Neutrophil (primary cell): ENCODE results near the gene SLC25A45.

ENCODE experiments used
- H3K27ac ChIP-seq: fragments of 200-600 bp; sonication (generic); 2 replicates; pipeline ENCODE4 v1.5.1; 2016; ENCODE audit warnings: mild to moderate bottlenecking, moderate library complexity
- H3K27me3 ChIP-seq: fragments of 200-600 bp; sonication (generic); 2 replicates; pipeline ENCODE4 v1.6.0; 2016; ENCODE audit warnings: mild to moderate bottlenecking
- H3K36me3 ChIP-seq: fragments of 200-600 bp; sonication (generic); 2 replicates; pipeline ENCODE4 v1.5.1; 2017
- H3K4me1 ChIP-seq, 2 experiments: fragments of 200-600 bp in 1 of 2; sonication (generic) in 1 of 2; 1 replicate in 1 of 2; 2 replicates in 1 of 2; pipeline versions ENCODE4 v1.5.1 to v1.6.1; 2013 to 2016; ENCODE audit warnings: low read depth in 1 of 2, low read length in 1 of 2, mild to moderate bottlenecking in 1 of 2, moderate library complexity in 1 of 2; ENCODE audit not compliant: control insufficient read depth in 1 of 2, insufficient read depth in 1 of 2
- H3K4me3 ChIP-seq, 2 experiments: fragments of 200-600 bp in 1 of 2; sonication (generic) in 1 of 2; 1 replicate in 1 of 2; 2 replicates in 1 of 2; pipeline ENCODE4 v1.5.1; 2013 to 2016; ENCODE audit warnings: low read depth in 1 of 2, low read length in 1 of 2, mild to moderate bottlenecking in 1 of 2, moderate library complexity in 1 of 2
- H3K9me3 ChIP-seq: fragments of 200-600 bp; sonication (generic); 2 replicates; pipeline ENCODE4 v1.5.1; 2016
- CTCF ChIP-seq: fragments of 200-600 bp; sonication (generic); IDR thresholded peaks from 2 replicates; pipeline ENCODE4 v1.5.1; 2016; ENCODE audit warnings: antibody characterized with exemption

SLC25A45 gene

GRCh38 chr11:65375012-65375411, 7.4 kb downstream of the SLC25A45 start:
- TF ChIP-seq CTCF = no peak
- H3K4me3 ChIP-seq = no peak overlapping the region

GRCh38 chr11:65373839-65374580, 8.4 kb downstream of the SLC25A45 start:
- peaks cover 4 to 14% of the 10 kb centered on the region in 2 experiments for H3K4me1 ChIP-seq
- no peak for TF ChIP-seq CTCF
- H3K27me3 ChIP-seq = no peaks in the 10 kb centered on the region
- peaks cover 5% of the 10 kb centered on the region for H3K36me3 ChIP-seq
- no peaks in the 10 kb centered on the region for H3K9me3 ChIP-seq
- no peak overlapping the region for H3K27ac ChIP-seq
- no peak overlapping the region for H3K4me3 ChIP-seq

More at GRCh38 chr11:65375012-65375411, 7.4 kb downstream of the SLC25A45 start:
- peaks cover 5% of the 10 kb centered on the region for H3K36me3 ChIP-seq
- no peaks in the 10 kb centered on the region for H3K27me3 ChIP-seq
- peaks cover 4 to 14% of the 10 kb centered on the region in 2 experiments for H3K4me1 ChIP-seq
- H3K27ac ChIP-seq = no peak overlapping the region
- H3K9me3 ChIP-seq = no peaks in the 10 kb centered on the region

- H3K4me3 ChIP-seq = no peak overlapping the region
Observed at GRCh38 chr11:65370659-65371049, 11.8 kb downstream of the SLC25A45 start.

GRCh38 chr11:65366340-65366773, 16.1 kb downstream of the SLC25A45 start:
- Histone ChIP-seq H3K27ac (peak overlapping the region; percentile 33), H3K36me3 (no peaks in the 10 kb centered on the region), H3K9me3 (no peaks in the 10 kb centered on the region), H3K4me3 (no peak overlapping the region), H3K27me3 (no peaks in the 10 kb centered on the region), H3K4me1 (peaks cover 29 to 37% of the 10 kb centered on the region in 2 experiments)
- peak; percentile 75 for TF ChIP-seq CTCF

More at GRCh38 chr11:65370659-65371049, 11.8 kb downstream of the SLC25A45 start:
- peaks cover 4 to 9% of the 10 kb centered on the region in 2 experiments for H3K4me1 ChIP-seq
- H3K36me3 ChIP-seq = no peaks in the 10 kb centered on the region
- no peak overlapping the region for H3K27ac ChIP-seq
- no peak for TF ChIP-seq CTCF
- no peaks in the 10 kb centered on the region for H3K9me3 ChIP-seq
- H3K27me3 ChIP-seq = no peaks in the 10 kb centered on the region

- no peaks in the 10 kb centered on the region for H3K27me3 ChIP-seq
Observed at GRCh38 chr11:65363770-65364169, 18.7 kb downstream of the SLC25A45 start.

More at GRCh38 chr11:65363770-65364169, 18.7 kb downstream of the SLC25A45 start:
- TF ChIP-seq CTCF = no peak
- no peaks in the 10 kb centered on the region for H3K36me3 ChIP-seq
- peak overlapping the region; percentile 99 for H3K27ac ChIP-seq
- H3K4me1 ChIP-seq = peaks cover 29 to 34% of the 10 kb centered on the region in 2 experiments
- no peaks in the 10 kb centered on the region for H3K9me3 ChIP-seq
- no peak overlapping the region for H3K4me3 ChIP-seq
